GM21737 (cell line): ENCODE data around the gene C7orf33.
"Not testable (repeated sequence)": the region's sequence is repeated elsewhere in the genome, so short reads cannot be mapped to it uniquely, and the experiment has no call there.

Experiments used
- ATAC-seq: cut with Tn5 transposase; IDR thresholded peaks from one replicate; pipeline ENCODE4 v1.9.1; 2021; ENCODE audit warnings: mild to moderate bottlenecking, moderate library complexity; ENCODE audit not compliant: unreplicated experiment

C7orf33 gene

GRCh38 chr7:148590471-148590870 lies at the start of gene C7orf33:
TSS of gene C7orf33 (plus strand) at chr7:148590766. CDS start at chr7:148590926, 160 bp downstream.
- ATAC-seq = no peak

GRCh38 chr7:148541891-148542504 lies 48.6 kb upstream of the C7orf33 start:
- no peak for ATAC-seq

GRCh38 chr7:148543302-148543701 lies 47.3 kb upstream of the C7orf33 start:
- ATAC-seq = no peak

- ATAC-seq = no peak
Measured at GRCh38 chr7:148545172-148545571, 45.4 kb upstream of the C7orf33 start.

- ATAC-seq = no peak
Measured at GRCh38 chr7:148545932-148546331, 44.6 kb upstream of the C7orf33 start.

GRCh38 chr7:148546857-148547256 lies 43.7 kb upstream of the C7orf33 start:
- no peak for ATAC-seq

- ATAC-seq = no peak
Measured at GRCh38 chr7:148547951-148548350, 42.6 kb upstream of the C7orf33 start.

GRCh38 chr7:148553979-148554378 lies 36.6 kb upstream of the C7orf33 start:
- ATAC-seq = no peak

- ATAC-seq = no peak
Measured at GRCh38 chr7:148556892-148557291, 33.7 kb upstream of the C7orf33 start.

GRCh38 chr7:148558914-148559313 lies 31.7 kb upstream of the C7orf33 start:
- ATAC-seq = no peak

GRCh38 chr7:148561099-148561498 lies 29.5 kb upstream of the C7orf33 start:
- no peak for ATAC-seq

- peak; percentile 27 for ATAC-seq
Measured at GRCh38 chr7:148563583-148564274, 26.8 kb upstream of the C7orf33 start.

- peak; percentile 72 for ATAC-seq
Measured at GRCh38 chr7:148564275-148564951, 26.2 kb upstream of the C7orf33 start.

GRCh38 chr7:148566736-148567135 lies 23.8 kb upstream of the C7orf33 start:
- ATAC-seq = no peak

- no peak for ATAC-seq
Measured at GRCh38 chr7:148567524-148567923, 23.0 kb upstream of the C7orf33 start.

GRCh38 chr7:148570510-148570909 lies 20.1 kb upstream of the C7orf33 start:
- no peak for ATAC-seq

GRCh38 chr7:148570973-148571372 lies 19.6 kb upstream of the C7orf33 start:
- not testable (repeated sequence) for ATAC-seq

GRCh38 chr7:148571381-148571780 lies 19.2 kb upstream of the C7orf33 start:
- ATAC-seq = no peak

- no peak for ATAC-seq
Measured at GRCh38 chr7:148572067-148572522, 18.5 kb upstream of the C7orf33 start.

GRCh38 chr7:148573581-148573980 lies 17.0 kb upstream of the C7orf33 start:
- ATAC-seq = not testable (repeated sequence)

GRCh38 chr7:148575640-148576411 lies 14.7 kb upstream of the C7orf33 start:
- no peak for ATAC-seq
